GM23338 (cell line): ENCODE measurements around the gene ABCA1. TPM values are rescaled to one million over a fixed set of nuclear protein-coding genes. Genes with fewer than 3 reads are reported as not detected.

Source experiments
- ATAC-seq: fragments of 200-7000 bp; cut with Tn5 transposase; 3 replicates; pipeline ENCODE4 v1.9.1; 2020
- DNase-seq: peaks from one replicate; pipeline ENCODE4 v3.0.0-alpha.2; 2015; ENCODE audit warnings: low spot score
- H2AFZ ChIP-seq: fragments of 200-600 bp; sonication (generic); 2 replicates; pipeline ENCODE4 v1.8.0; 2016; ENCODE audit warnings: antibody characterized with exemption, mild to moderate bottlenecking, moderate library complexity
- H3F3A ChIP-seq: fragments of 200-600 bp; sonication (generic); replicated peaks from 2 replicates; pipeline ENCODE4 v1.8.0; 2017; ENCODE audit warnings: antibody characterized with exemption, mixed run types, low read depth
- H3K27ac ChIP-seq: fragments of 200-600 bp; sonication (generic); 2 replicates; pipeline ENCODE4 v1.6.1; 2016; ENCODE audit warnings: low read depth
- H3K27me3 ChIP-seq: fragments of 200-600 bp; sonication (generic); 2 replicates; pipeline ENCODE4 v1.8.0; 2016; ENCODE audit warnings: mild to moderate bottlenecking, mixed run types, moderate library complexity; ENCODE audit not compliant: insufficient read depth
- H3K36me3 ChIP-seq: fragments of 200-600 bp; sonication (generic); 2 replicates; pipeline ENCODE4 v1.8.0; 2016; ENCODE audit warnings: mild to moderate bottlenecking; ENCODE audit not compliant: insufficient read depth
- H3K4me1 ChIP-seq: fragments of 200-600 bp; sonication (generic); 2 replicates; pipeline ENCODE4 v1.8.0; 2016; ENCODE audit warnings: mild to moderate bottlenecking, moderate library complexity; ENCODE audit not compliant: insufficient read depth
- H3K4me2 ChIP-seq: fragments of 200-600 bp; sonication (generic); 2 replicates; pipeline ENCODE4 v1.7.1; 2017; ENCODE audit warnings: mixed run types
- H3K4me3 ChIP-seq: fragments of 200-600 bp; sonication (generic); 2 replicates; pipeline ENCODE4 v1.6.1; 2016; ENCODE audit warnings: mixed run types
- H3K79me2 ChIP-seq: fragments of 200-600 bp; sonication (generic); replicated peaks from 2 replicates; pipeline ENCODE4 v1.8.0; 2017; ENCODE audit warnings: mild to moderate bottlenecking; ENCODE audit not compliant: insufficient read depth
- H3K9me2 ChIP-seq: fragments of 200-600 bp; sonication (generic); 2 replicates; pipeline ENCODE4 v1.8.0; 2017; ENCODE audit not compliant: insufficient read depth
- H4K20me1 ChIP-seq: fragments of 200-600 bp; sonication (generic); replicated peaks from 2 replicates; pipeline ENCODE4 v1.8.0; 2017; ENCODE audit warnings: mild to moderate bottlenecking; ENCODE audit not compliant: insufficient read depth
- H3K27ac Mint-ChIP-seq: 2 replicates; pipeline ENCODE4 v1.8.0; 2020; ENCODE audit warnings: inconsistent platforms, mild to moderate bottlenecking, moderate library complexity, mixed read lengths
- H3K27me3 Mint-ChIP-seq: 3 replicates; pipeline ENCODE4 v1.8.0; 2022; ENCODE audit warnings: low read depth, mild to moderate bottlenecking, moderate library complexity, mixed read lengths, inconsistent platforms; ENCODE audit not compliant: insufficient read depth, poor library complexity
- H3K36me3 Mint-ChIP-seq: 3 replicates; pipeline ENCODE4 v1.8.0; 2021; ENCODE audit warnings: low read depth, mild to moderate bottlenecking, inconsistent platforms, moderate library complexity, mixed read lengths
- H3K4me1 Mint-ChIP-seq: 3 replicates; pipeline ENCODE4 v1.8.0; 2020; ENCODE audit warnings: mild to moderate bottlenecking, inconsistent platforms, mixed read lengths
- H3K4me3 Mint-ChIP-seq: 3 replicates; pipeline ENCODE4 v1.8.0; 2021; ENCODE audit warnings: moderate library complexity, mild to moderate bottlenecking, inconsistent platforms, mixed read lengths
- H3K9me3 Mint-ChIP-seq: 3 replicates; pipeline ENCODE4 v1.8.0; 2020; ENCODE audit warnings: moderate library complexity, mild to moderate bottlenecking, inconsistent platforms, mixed read lengths
- CREB1 ChIP-seq: fragments of 250-450 bp; sonication (Bioruptor Pico); IDR thresholded peaks from 2 replicates; pipeline ENCODE4 v1.5.0; 2020; ENCODE audit warnings: low read depth, mild to moderate bottlenecking, moderate library complexity
- EZH2 ChIP-seq: fragments of 200-600 bp; sonication (generic); IDR thresholded peaks from one replicate; pipeline ENCODE4 v1.8.0; 2017; ENCODE audit warnings: antibody characterized with exemption, mild to moderate bottlenecking, low read depth; ENCODE audit not compliant: unreplicated experiment
- EZH2phosphoT487 ChIP-seq: fragments of 200-600 bp; sonication (generic); IDR thresholded peaks from one replicate; pipeline ENCODE4 v1.8.1; 2018; ENCODE audit warnings: antibody characterized with exemption; ENCODE audit not compliant: unreplicated experiment
- NANOG ChIP-seq: IDR thresholded peaks from 2 replicates; pipeline ENCODE4 v1.6.1; 2016; ENCODE audit warnings: antibody characterized with exemption, borderline replicate concordance
- STAT1 ChIP-seq: IDR thresholded peaks from one replicate; pipeline ENCODE4 v1.6.1; 2016; ENCODE audit warnings: antibody characterized with exemption; ENCODE audit not compliant: unreplicated experiment
- ZNF114 ChIP-seq: fragments of 250-450 bp; sonication (Bioruptor Pico); IDR thresholded peaks from 2 replicates; pipeline ENCODE4 v1.5.0; 2020; ENCODE audit warnings: mild to moderate bottlenecking, moderate library complexity
- ZNF331 ChIP-seq: fragments of 250-450 bp; sonication (Bioruptor Pico); IDR thresholded peaks from 2 replicates; pipeline ENCODE4 v1.5.0; 2020; ENCODE audit warnings: low read depth, mild to moderate bottlenecking, moderate library complexity
- polyA plus RNA-seq: library from polyadenylated mRNA; unstranded; fragments of >200 nt; fragmentation: Nextera tagmentation; extraction: Ambion mirVana; gene quantifications from 2 replicates; pipeline ENCODE4 v1.2.1, GENCODE V29; 2016
- total RNA-seq: library from RNA; depleted of rRNA; stranded (reverse); fragments of >200 nt; shearing (Covaris generic); gene quantifications from 2 replicates; pipeline ENCODE4 v1.2.3, GENCODE V29; 2014
- TF ChIP-seq, protein P1 (sequence below): IDR thresholded peaks from one replicate; pipeline ENCODE4 v1.6.1; 2018; ENCODE audit warnings: antibody characterized with exemption; ENCODE audit not compliant: unreplicated experiment
- TF ChIP-seq, protein P2 (sequence below): IDR thresholded peaks from 2 replicates; pipeline ENCODE4 v1.6.1; 2016; ENCODE audit warnings: antibody characterized with exemption
- TF ChIP-seq, protein P3 (sequence below), 2 experiments: fragments of 200-600 bp in 1 of 2; sonication (generic) in 1 of 2; conservative IDR thresholded peaks; 2 replicates each; pipeline versions ENCODE4 v1.5.1 to v1.6.1; 2016 to 2017; ENCODE audit warnings: antibody characterized with exemption in 2 of 2, low read depth in 2 of 2, mild to moderate bottlenecking in 2 of 2, moderate library complexity in 1 of 2
- TF ChIP-seq, protein P4 (sequence below): fragments of 250-450 bp; sonication (Bioruptor Pico); IDR thresholded peaks from 2 replicates; pipeline ENCODE4 v1.5.0; 2020; ENCODE audit warnings: mild to moderate bottlenecking, moderate library complexity

ABCA1 gene
- total and polyA plus RNA-seq, 2 experiments from 2014 or later, result 1.4 to 2.8 TPM

DNA sequence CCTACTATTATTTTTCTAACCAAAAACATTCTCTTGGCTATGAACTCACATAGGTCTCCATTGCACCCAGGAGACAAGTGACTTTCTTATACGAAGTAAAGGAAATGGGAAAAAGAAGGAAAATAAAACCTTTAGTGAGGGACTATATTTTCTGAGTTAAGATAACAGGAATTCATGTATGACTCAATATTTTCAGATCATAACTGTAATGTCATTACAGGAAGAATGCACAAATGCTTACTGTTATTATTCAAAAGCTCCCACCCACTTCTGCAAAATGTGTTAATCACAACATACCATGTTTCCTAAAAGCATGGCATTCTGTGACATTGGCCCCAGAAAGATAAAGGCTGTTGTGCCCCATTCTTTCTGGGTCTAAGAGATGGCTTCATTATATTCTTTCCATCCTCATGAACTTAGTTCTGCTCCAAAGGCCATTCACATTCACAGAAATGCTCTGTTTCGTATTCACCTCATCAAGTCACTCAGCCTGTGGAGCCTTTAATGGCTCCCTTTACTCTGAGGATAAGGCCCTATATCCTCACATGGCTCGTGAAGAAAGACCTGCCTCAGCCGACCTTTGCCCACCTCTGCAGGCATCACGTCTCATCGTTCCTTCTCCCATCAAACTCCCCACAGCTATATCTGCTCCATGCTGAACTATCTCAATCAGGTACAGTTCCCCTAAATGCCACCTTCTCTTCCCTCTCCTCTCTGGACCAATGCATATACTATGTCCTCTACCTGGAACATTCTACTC lies 77.0 kb downstream of the ABCA1 start:
- H3K9me3 Mint-ChIP-seq, result no peaks in the 10 kb centered on the region
- peaks cover 16% of the 10 kb centered on the region for H3K4me1 Mint-ChIP-seq
- no peak overlapping the region for H3K4me2 ChIP-seq
- no peaks in the 10 kb centered on the region for H3K36me3 ChIP-seq
- H3K27ac Mint-ChIP-seq, result no peak overlapping the region
- no peak overlapping the region for H2AFZ ChIP-seq
- H3K4me1 ChIP-seq, result no peaks in the 10 kb centered on the region
- peaks cover 16% of the 10 kb centered on the region; the same call in 2 of the 3 replicates for H3K36me3 Mint-ChIP-seq
- no peak overlapping the region for H3K4me3 ChIP-seq
- no peaks in the 10 kb centered on the region for H3K27me3 ChIP-seq
- TF ChIP-seq ZNF114 (CRISPR knock-in tag), result no peak
- TF ChIP-seq STAT1, result no peak
- TF ChIP-seq EZH2, result no peak
- TF ChIP-seq CREB1 (CRISPR knock-in tag), result no peak
- TF ChIP-seq, protein P1, sequence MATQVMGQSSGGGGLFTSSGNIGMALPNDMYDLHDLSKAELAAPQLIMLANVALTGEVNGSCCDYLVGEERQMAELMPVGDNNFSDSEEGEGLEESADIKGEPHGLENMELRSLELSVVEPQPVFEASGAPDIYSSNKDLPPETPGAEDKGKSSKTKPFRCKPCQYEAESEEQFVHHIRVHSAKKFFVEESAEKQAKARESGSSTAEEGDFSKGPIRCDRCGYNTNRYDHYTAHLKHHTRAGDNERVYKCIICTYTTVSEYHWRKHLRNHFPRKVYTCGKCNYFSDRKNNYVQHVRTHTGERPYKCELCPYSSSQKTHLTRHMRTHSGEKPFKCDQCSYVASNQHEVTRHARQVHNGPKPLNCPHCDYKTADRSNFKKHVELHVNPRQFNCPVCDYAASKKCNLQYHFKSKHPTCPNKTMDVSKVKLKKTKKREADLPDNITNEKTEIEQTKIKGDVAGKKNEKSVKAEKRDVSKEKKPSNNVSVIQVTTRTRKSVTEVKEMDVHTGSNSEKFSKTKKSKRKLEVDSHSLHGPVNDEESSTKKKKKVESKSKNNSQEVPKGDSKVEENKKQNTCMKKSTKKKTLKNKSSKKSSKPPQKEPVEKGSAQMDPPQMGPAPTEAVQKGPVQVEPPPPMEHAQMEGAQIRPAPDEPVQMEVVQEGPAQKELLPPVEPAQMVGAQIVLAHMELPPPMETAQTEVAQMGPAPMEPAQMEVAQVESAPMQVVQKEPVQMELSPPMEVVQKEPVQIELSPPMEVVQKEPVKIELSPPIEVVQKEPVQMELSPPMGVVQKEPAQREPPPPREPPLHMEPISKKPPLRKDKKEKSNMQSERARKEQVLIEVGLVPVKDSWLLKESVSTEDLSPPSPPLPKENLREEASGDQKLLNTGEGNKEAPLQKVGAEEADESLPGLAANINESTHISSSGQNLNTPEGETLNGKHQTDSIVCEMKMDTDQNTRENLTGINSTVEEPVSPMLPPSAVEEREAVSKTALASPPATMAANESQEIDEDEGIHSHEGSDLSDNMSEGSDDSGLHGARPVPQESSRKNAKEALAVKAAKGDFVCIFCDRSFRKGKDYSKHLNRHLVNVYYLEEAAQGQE, result no peak
- TF ChIP-seq EZH2phosphoT487, result no peak
- TF ChIP-seq ZNF331 (CRISPR knock-in tag), result no peak
- TF ChIP-seq NANOG, result no peak
- TF ChIP-seq, protein P2, sequence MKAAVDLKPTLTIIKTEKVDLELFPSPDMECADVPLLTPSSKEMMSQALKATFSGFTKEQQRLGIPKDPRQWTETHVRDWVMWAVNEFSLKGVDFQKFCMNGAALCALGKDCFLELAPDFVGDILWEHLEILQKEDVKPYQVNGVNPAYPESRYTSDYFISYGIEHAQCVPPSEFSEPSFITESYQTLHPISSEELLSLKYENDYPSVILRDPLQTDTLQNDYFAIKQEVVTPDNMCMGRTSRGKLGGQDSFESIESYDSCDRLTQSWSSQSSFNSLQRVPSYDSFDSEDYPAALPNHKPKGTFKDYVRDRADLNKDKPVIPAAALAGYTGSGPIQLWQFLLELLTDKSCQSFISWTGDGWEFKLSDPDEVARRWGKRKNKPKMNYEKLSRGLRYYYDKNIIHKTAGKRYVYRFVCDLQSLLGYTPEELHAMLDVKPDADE, result no peak
- TF ChIP-seq, protein P3, sequence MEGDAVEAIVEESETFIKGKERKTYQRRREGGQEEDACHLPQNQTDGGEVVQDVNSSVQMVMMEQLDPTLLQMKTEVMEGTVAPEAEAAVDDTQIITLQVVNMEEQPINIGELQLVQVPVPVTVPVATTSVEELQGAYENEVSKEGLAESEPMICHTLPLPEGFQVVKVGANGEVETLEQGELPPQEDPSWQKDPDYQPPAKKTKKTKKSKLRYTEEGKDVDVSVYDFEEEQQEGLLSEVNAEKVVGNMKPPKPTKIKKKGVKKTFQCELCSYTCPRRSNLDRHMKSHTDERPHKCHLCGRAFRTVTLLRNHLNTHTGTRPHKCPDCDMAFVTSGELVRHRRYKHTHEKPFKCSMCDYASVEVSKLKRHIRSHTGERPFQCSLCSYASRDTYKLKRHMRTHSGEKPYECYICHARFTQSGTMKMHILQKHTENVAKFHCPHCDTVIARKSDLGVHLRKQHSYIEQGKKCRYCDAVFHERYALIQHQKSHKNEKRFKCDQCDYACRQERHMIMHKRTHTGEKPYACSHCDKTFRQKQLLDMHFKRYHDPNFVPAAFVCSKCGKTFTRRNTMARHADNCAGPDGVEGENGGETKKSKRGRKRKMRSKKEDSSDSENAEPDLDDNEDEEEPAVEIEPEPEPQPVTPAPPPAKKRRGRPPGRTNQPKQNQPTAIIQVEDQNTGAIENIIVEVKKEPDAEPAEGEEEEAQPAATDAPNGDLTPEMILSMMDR (conservative IDR thresholded peaks at IDR 0.05; ENCODE audit: low read depth in 2 of 2), result no peak
- TF ChIP-seq, protein P4, sequence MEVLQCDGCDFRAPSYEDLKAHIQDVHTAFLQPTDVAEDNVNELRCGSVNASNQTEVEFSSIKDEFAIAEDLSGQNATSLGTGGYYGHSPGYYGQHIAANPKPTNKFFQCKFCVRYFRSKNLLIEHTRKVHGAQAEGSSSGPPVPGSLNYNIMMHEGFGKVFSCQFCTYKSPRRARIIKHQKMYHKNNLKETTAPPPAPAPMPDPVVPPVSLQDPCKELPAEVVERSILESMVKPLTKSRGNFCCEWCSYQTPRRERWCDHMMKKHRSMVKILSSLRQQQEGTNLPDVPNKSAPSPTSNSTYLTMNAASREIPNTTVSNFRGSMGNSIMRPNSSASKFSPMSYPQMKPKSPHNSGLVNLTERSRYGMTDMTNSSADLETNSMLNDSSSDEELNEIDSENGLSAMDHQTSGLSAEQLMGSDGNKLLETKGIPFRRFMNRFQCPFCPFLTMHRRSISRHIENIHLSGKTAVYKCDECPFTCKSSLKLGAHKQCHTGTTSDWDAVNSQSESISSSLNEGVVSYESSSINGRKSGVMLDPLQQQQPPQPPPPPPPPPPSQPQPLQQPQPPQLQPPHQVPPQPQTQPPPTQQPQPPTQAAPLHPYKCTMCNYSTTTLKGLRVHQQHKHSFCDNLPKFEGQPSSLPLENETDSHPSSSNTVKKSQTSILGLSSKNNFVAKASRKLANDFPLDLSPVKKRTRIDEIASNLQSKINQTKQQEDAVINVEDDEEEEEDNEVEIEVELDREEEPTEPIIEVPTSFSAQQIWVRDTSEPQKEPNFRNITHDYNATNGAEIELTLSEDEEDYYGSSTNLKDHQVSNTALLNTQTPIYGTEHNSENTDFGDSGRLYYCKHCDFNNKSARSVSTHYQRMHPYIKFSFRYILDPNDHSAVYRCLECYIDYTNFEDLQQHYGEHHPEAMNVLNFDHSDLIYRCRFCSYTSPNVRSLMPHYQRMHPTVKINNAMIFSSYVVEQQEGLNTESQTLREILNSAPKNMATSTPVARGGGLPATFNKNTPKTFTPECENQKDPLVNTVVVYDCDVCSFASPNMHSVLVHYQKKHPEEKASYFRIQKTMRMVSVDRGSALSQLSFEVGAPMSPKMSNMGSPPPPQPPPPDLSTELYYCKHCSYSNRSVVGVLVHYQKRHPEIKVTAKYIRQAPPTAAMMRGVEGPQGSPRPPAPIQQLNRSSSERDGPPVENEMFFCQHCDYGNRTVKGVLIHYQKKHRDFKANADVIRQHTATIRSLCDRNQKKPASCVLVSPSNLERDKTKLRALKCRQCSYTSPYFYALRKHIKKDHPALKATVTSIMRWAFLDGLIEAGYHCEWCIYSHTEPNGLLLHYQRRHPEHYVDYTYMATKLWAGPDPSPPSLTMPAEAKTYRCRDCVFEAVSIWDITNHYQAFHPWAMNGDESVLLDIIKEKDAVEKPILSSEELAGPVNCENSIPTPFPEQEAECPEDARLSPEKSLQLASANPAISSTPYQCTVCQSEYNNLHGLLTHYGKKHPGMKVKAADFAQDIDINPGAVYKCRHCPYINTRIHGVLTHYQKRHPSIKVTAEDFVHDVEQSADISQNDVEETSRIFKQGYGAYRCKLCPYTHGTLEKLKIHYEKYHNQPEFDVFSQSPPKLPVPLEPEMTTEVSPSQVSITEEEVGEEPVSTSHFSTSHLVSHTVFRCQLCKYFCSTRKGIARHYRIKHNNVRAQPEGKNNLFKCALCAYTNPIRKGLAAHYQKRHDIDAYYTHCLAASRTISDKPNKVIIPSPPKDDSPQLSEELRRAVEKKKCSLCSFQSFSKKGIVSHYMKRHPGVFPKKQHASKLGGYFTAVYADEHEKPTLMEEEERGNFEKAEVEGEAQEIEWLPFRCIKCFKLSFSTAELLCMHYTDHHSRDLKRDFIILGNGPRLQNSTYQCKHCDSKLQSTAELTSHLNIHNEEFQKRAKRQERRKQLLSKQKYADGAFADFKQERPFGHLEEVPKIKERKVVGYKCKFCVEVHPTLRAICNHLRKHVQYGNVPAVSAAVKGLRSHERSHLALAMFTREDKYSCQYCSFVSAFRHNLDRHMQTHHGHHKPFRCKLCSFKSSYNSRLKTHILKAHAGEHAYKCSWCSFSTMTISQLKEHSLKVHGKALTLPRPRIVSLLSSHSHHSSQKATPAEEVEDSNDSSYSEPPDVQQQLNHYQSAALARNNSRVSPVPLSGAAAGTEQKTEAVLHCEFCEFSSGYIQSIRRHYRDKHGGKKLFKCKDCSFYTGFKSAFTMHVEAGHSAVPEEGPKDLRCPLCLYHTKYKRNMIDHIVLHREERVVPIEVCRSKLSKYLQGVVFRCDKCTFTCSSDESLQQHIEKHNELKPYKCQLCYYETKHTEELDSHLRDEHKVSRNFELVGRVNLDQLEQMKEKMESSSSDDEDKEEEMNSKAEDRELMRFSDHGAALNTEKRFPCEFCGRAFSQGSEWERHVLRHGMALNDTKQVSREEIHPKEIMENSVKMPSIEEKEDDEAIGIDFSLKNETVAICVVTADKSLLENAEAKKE (CRISPR knock-in tag), result no peak
- H3K9me2 ChIP-seq, result no peaks in the 10 kb centered on the region
- no peaks in the 10 kb centered on the region for H3K79me2 ChIP-seq
- H4K20me1 ChIP-seq, result no peaks in the 10 kb centered on the region
- H3K27me3 Mint-ChIP-seq, result no peaks in the 10 kb centered on the region
- H3F3A ChIP-seq, result no peaks in the 10 kb centered on the region
- DNase-seq (no peak), ATAC-seq (no peak)
- no peak overlapping the region for H3K27ac ChIP-seq
- H3K4me3 Mint-ChIP-seq, result no peak overlapping the region
